H1 (cell line): ENCODE measurements around the gene AMH. TPM values are rescaled to one million over a fixed set of nuclear protein-coding genes. Genes with fewer than 3 reads are reported as not detected.

ENCODE experiments used
- CTCF ChIA-PET: fragments of 300-600 bp; sonication (Branson Sonifier 250); formaldehyde crosslinking; loops from one replicate; lab custom pipeline; 2021; ENCODE audit not compliant: partially characterized antibody; lab: Charles Lee
- POLR2A ChIA-PET: fragments of 300-600 bp; sonication (Branson Sonifier 250); formaldehyde crosslinking; loops from one replicate; lab custom pipeline; 2021; ENCODE audit warnings: inconsistent platforms; ENCODE audit not compliant: partially characterized antibody; lab: Charles Lee
- DNase-seq, 2 experiments: peaks; one replicate each; pipeline versions ENCODE4 v3.0.0 to v3.0.0-alpha.2; 2010 to 2022; ENCODE audit warnings: low spot score in 2 of 2, low read depth in 1 of 2, mixed read lengths in 1 of 2
- FAIRE-seq: peaks from 2 replicates; lab custom pipeline; 2011; peaks lifted over from hg19 to GRCh38; lab: Jason Lieb, UNC
- H2AFZ ChIP-seq: 2 replicates; pipeline ENCODE4 v1.8.1; 2012; ENCODE audit warnings: low read length, inconsistent platforms
- H2AK5ac ChIP-seq: 2 replicates; pipeline ENCODE4 v1.6.1; 2013; ENCODE audit warnings: low read depth, low read length
- H2BK120ac ChIP-seq: replicated peaks from 2 replicates; pipeline ENCODE3; 2013; ENCODE audit warnings: low read depth, low read length, inconsistent platforms
- H2BK12ac ChIP-seq: 2 replicates; pipeline ENCODE4 v1.6.1; 2013; ENCODE audit warnings: low read depth, low read length
- H2BK15ac ChIP-seq: 2 replicates; pipeline ENCODE4 v1.6.1; 2013; ENCODE audit warnings: low read length
- H2BK20ac ChIP-seq: 2 replicates; pipeline ENCODE4 v1.6.1; 2013; ENCODE audit warnings: low read length
- H2BK5ac ChIP-seq: 2 replicates; pipeline ENCODE4 v1.6.1; 2013; ENCODE audit warnings: low read depth, low read length
- H3K14ac ChIP-seq: 2 replicates; pipeline ENCODE4 v1.6.1; 2013; ENCODE audit warnings: inconsistent platforms; ENCODE audit not compliant: insufficient read length
- H3K18ac ChIP-seq: 2 replicates; pipeline ENCODE4 v1.6.1; 2013; ENCODE audit warnings: low read length; ENCODE audit errors: extremely low read depth
- H3K23ac ChIP-seq: 2 replicates; pipeline ENCODE4 v1.6.1; 2013; ENCODE audit warnings: inconsistent platforms; ENCODE audit not compliant: insufficient read length
- H3K23me2 ChIP-seq: 2 replicates; pipeline ENCODE4 v1.6.1; 2013; ENCODE audit warnings: low read depth, low read length
- H3K27ac ChIP-seq: 2 replicates; pipeline ENCODE4 v1.6.1; 2011; ENCODE audit warnings: low read depth, low read length, inconsistent platforms
- H3K27me3 ChIP-seq, 4 experiments: replicated peaks in 1 of 4; 1 replicate in 1 of 4; 2 replicates in 3 of 4; pipeline versions ENCODE4 v1.6.1 to v1.8.1; 2011 to 2013; ENCODE audit warnings: low read length in 3 of 4, mild to moderate bottlenecking in 3 of 4, inconsistent platforms in 2 of 4, mixed read lengths in 2 of 4, moderate library complexity in 1 of 4; ENCODE audit not compliant: control insufficient read depth in 3 of 4, insufficient read depth in 3 of 4; ENCODE audit errors: extremely low read depth in 1 of 4
- H3K36me3 ChIP-seq, 4 experiments: 2 replicates each; pipeline versions ENCODE4 v1.6.1 to v1.8.1; 2011 to 2013; ENCODE audit warnings: mild to moderate bottlenecking in 4 of 4, low read length in 3 of 4, moderate library complexity in 2 of 4, control low read depth in 1 of 4, inconsistent platforms in 1 of 4; ENCODE audit not compliant: insufficient read depth in 4 of 4, control insufficient read depth in 2 of 4
- H3K4ac ChIP-seq: replicated peaks from 2 replicates; pipeline ENCODE3; 2013; ENCODE audit warnings: low read length, low read depth, mixed read lengths, inconsistent platforms; ENCODE audit not compliant: insufficient read length
- H3K4me1 ChIP-seq, 4 experiments: replicated peaks in 1 of 4; 1 replicate in 1 of 4; 2 replicates in 3 of 4; pipeline versions ENCODE4 v1.6.1 to v1.8.1; 2011 to 2013; ENCODE audit warnings: low read length in 3 of 4, inconsistent platforms in 2 of 4, mixed read lengths in 1 of 4; ENCODE audit not compliant: insufficient read depth in 4 of 4, control insufficient read depth in 3 of 4
- H3K4me2 ChIP-seq, 2 experiments: 2 replicates each; pipeline versions ENCODE4 v1.6.1 to v1.8.1; 2011 to 2013; ENCODE audit warnings: low read depth in 2 of 2, low read length in 2 of 2, control low read depth in 1 of 2, inconsistent platforms in 1 of 2, mild to moderate bottlenecking in 1 of 2; ENCODE audit not compliant: insufficient read depth in 1 of 2
- H3K4me3 ChIP-seq, 4 experiments: fragments of 200-600, 300-600 bp in 1 of 4; sonication (generic), shearing (Covaris generic), sonication (Bioruptor Twin) in 1 of 4; 2 replicates each; pipeline versions ENCODE4 v1.5.1 to v1.8.1; 2011 to 2016; ENCODE audit warnings: low read length in 4 of 4, low read depth in 3 of 4, control low read depth in 2 of 4, inconsistent platforms in 2 of 4, mild to moderate bottlenecking in 2 of 4, mixed read lengths in 1 of 4, moderate library complexity in 1 of 4; ENCODE audit not compliant: insufficient read depth in 2 of 4; ENCODE audit errors: extremely low read depth in 1 of 4
- H3K56ac ChIP-seq: replicated peaks from 2 replicates; pipeline ENCODE3; 2013; ENCODE audit warnings: low read depth, mild to moderate bottlenecking, mixed read lengths, low read length, inconsistent platforms; ENCODE audit not compliant: insufficient read length
- H3K79me1 ChIP-seq: 2 replicates; pipeline ENCODE4 v1.6.1; 2013; ENCODE audit warnings: low read depth, low read length, control low read depth
- H3K79me2 ChIP-seq, 2 experiments: 2 replicates each; pipeline versions ENCODE4 v1.6.1 to v1.8.1; 2012 to 2013; ENCODE audit warnings: low read length in 2 of 2, mild to moderate bottlenecking in 2 of 2, inconsistent platforms in 1 of 2; ENCODE audit not compliant: insufficient read depth in 2 of 2, control insufficient read depth in 1 of 2
- H3K9ac ChIP-seq, 4 experiments: replicated peaks in 1 of 4; 1 replicate in 1 of 4; 2 replicates in 3 of 4; pipeline versions ENCODE4 v1.6.1 to v1.8.1; 2011 to 2013; ENCODE audit warnings: low read depth in 3 of 4, low read length in 3 of 4, control low read depth in 2 of 4, mild to moderate bottlenecking in 2 of 4, moderate library complexity in 2 of 4, inconsistent platforms in 1 of 4; ENCODE audit errors: extremely low read depth in 1 of 4
- H3K9me3 ChIP-seq, 2 experiments: 2 replicates each; pipeline versions ENCODE4 v1.6.1 to v1.8.1; 2012 to 2013; ENCODE audit warnings: mild to moderate bottlenecking in 2 of 2, moderate library complexity in 2 of 2, control low read depth in 1 of 2, inconsistent platforms in 1 of 2, low read depth in 1 of 2, low read length in 1 of 2, mixed read lengths in 1 of 2; ENCODE audit not compliant: insufficient read depth in 2 of 2
- H4K20me1 ChIP-seq, 2 experiments: replicated peaks in 1 of 2; 2 replicates each; pipeline versions ENCODE3 to v1.8.1; 2011 to 2013; ENCODE audit warnings: inconsistent platforms in 2 of 2, low read length in 2 of 2, mild to moderate bottlenecking in 1 of 2; ENCODE audit not compliant: insufficient read depth in 2 of 2, control insufficient read depth in 1 of 2
- H4K5ac ChIP-seq: 2 replicates; pipeline ENCODE4 v1.6.1; 2013; ENCODE audit warnings: low read length, low read depth, mixed read lengths, inconsistent platforms; ENCODE audit not compliant: insufficient read length
- H4K8ac ChIP-seq: 2 replicates; pipeline ENCODE4 v1.8.0; 2013; ENCODE audit warnings: mild to moderate bottlenecking, moderate library complexity, low read length, inconsistent platforms; ENCODE audit not compliant: insufficient read depth; ENCODE audit errors: extremely low read depth
- H4K91ac ChIP-seq: replicated peaks from 2 replicates; pipeline ENCODE3; 2013; ENCODE audit warnings: low read length, mixed read lengths, inconsistent platforms; ENCODE audit not compliant: insufficient read length
- ASH2L ChIP-seq: fragments of 200-600, 300-600 bp; sonication (generic); IDR thresholded peaks from one replicate; pipeline ENCODE4 v1.7.1; 2017; ENCODE audit warnings: low read length
- ATF2 ChIP-seq: IDR thresholded peaks from 2 replicates; pipeline ENCODE4 v1.6.1; 2012; ENCODE audit warnings: low read length, inconsistent platforms
- FOSL1 ChIP-seq: IDR thresholded peaks from 2 replicates; pipeline ENCODE4 v1.6.1; 2011; ENCODE audit warnings: mild to moderate bottlenecking, low read depth, low read length, moderate library complexity; ENCODE audit not compliant: insufficient read depth
- MAFK ChIP-seq: IDR thresholded peaks from 2 replicates; pipeline ENCODE4 v1.6.1; 2012; ENCODE audit warnings: low read depth, mild to moderate bottlenecking, improper control_type of control experiment, low read length
- SAP30 ChIP-seq: fragments of 300-600 bp; sonication (generic); IDR thresholded peaks from 2 replicates; pipeline ENCODE4 v1.7.1; 2012; ENCODE audit warnings: low read length, moderate library complexity, mild to moderate bottlenecking, inconsistent platforms; ENCODE audit not compliant: insufficient read depth, insufficient replicate concordance
- SP1 ChIP-seq: IDR thresholded peaks from 2 replicates; pipeline ENCODE4 v1.6.1; 2011; ENCODE audit warnings: low read depth, low read length
- SUZ12 ChIP-seq: fragments of 200-600 bp; sonication (generic); IDR thresholded peaks from 2 replicates; pipeline ENCODE4 v1.6.1; 2012; ENCODE audit warnings: mild to moderate bottlenecking, inconsistent platforms, low read length, moderate library complexity, mixed read lengths
- TEAD4 ChIP-seq: IDR thresholded peaks from 2 replicates; pipeline ENCODE4 v1.6.1; 2012; ENCODE audit warnings: low read depth, low read length, inconsistent platforms, mixed read lengths
- USF2 ChIP-seq: IDR thresholded peaks from 2 replicates; pipeline ENCODE4 v1.6.1; 2011; ENCODE audit warnings: low read length, improper control_type of control experiment
- WGBS, 2 experiments: shearing (Covaris generic) in 1 of 2; methylation state at CpG; one replicate each; pipeline versions ENCODE4 v1.1.6 to v1.1.7; 2013 to 2015; ENCODE audit warnings: low lambda C conversion rate in 2 of 2, mixed read lengths in 2 of 2, inconsistent platforms in 1 of 2, low coverage in 1 of 2, missing lambda C conversion rate in 1 of 2; ENCODE audit not compliant: insufficient replicate concordance in 2 of 2, insufficient coverage in 1 of 2, insufficient read length in 1 of 2; ENCODE audit errors: extremely low coverage in 1 of 2, missing lambda C conversion rate in 1 of 2; 5-methylcytosine and 5-hydroxymethylcytosine counted together
- polyA plus RNA-seq, 7 experiments: library from polyadenylated mRNA; depleted of rRNA in 3 of 7; stranded (reverse) in 5 of 7; unstranded in 2 of 7; fragments of >200 nt in 5 of 7; fragments of 200-250 nt in 2 of 7; gene quantifications; 1 replicate in 5 of 7; 2 replicates in 1 of 7; 4 replicates in 1 of 7; pipeline versions ENCODE4 v1.2.1 to v1.2.3, GENCODE V29; 2011 to 2013; ENCODE audit warnings: missing spikeins in 2 of 7, mixed read lengths in 2 of 7
- total RNA-seq: library from RNA; stranded (reverse); fragmentation: NEBNext Ultra II Directional; extraction: Animal tissue kit (Norgen Biotek cat#: 25700); gene quantifications from 2 replicates; pipeline ENCODE4 v1.2.1, GENCODE V29; 2021

The AMH gene
- total and polyA plus RNA-seq, 2 of the 8 experiments (the other 6 are each of a cell fraction or from before 2014, with no cell fraction given): 10.5 to 15.4 TPM

- Histone ChIP-seq H3K56ac (no peak overlapping the region), H4K20me1 (peaks cover 0 to 11% of the 10 kb centered on the region in 2 experiments), H3K23me2 (peaks cover 10% of the 10 kb centered on the region; the same call in 1 of the 2 replicates), H3K9ac (no peak overlapping the region), H3K18ac (no peak overlapping the region), H3K4ac (no peak overlapping the region), H3K4me3 (no peak overlapping the region), H4K8ac (no peak overlapping the region), H3K79me2 (no peaks in the 10 kb centered on the region), H2BK20ac (no peak overlapping the region), H2BK5ac (no peak overlapping the region), H3K23ac (no peak overlapping the region), H4K5ac (no peak overlapping the region), H3K4me2 (no peak overlapping the region), H2BK120ac (no peak overlapping the region), H3K27me3 (peaks cover 39 to 66% (median 59%) of the 10 kb centered on the region in 4 experiments), H3K27ac (no peak overlapping the region), H3K9me3 (no peaks in the 10 kb centered on the region), H2AFZ (no peak overlapping the region), H3K14ac (no peak overlapping the region), H2AK5ac (no peak overlapping the region), H2BK15ac (no peak overlapping the region), H3K36me3 (peaks cover 0 to 6% (median 0%) of the 10 kb centered on the region in 4 experiments; a peak in 1 of 8 replicates), H3K79me1 (no peaks in the 10 kb centered on the region), H3K4me1 (peaks cover 0 to 22% (median 9%) of the 10 kb centered on the region in 4 experiments; a peak in 5 of 7 replicates), H2BK12ac (no peak overlapping the region)
- POLR2A ChIA-PET: interaction anchor here (0.7 to 3.1 kb wide), 15 partner anchors 8 to 342 kb away, joined by 3 to 25 read pairs (median 4); no protein-coding TSS in a partner anchor
- no peak for FAIRE-seq
- CTCF ChIA-PET: interaction anchor here (0.9 to 5.0 kb wide), 7 partner anchors 10 to 349 kb away, joined by 3 to 46 read pairs (median 7); no protein-coding TSS in a partner anchor
- DNase-seq: no peak
- 88% methylated on average over 12 of the region's 13 CpGs; no CpG with 5 or more reads in 1 of the 2 experiments for WGBS, 2 experiments
- TF ChIP-seq ATF2 (no peak), SAP30 (no peak), SP1 (no peak), ASH2L (no peak), SUZ12 (no peak), MAFK (no peak), TEAD4 (no peak), USF2 (no peak), FOSL1 (no peak)
- TF ChIP-seq, all 59 proteins: peak for 0
- no peak overlapping the region for H4K91ac ChIP-seq
Measured at GRCh38 chr19:2287585-2288337, 38.6 kb downstream of the AMH start.
